Keratinocyte (primary cell): ENCODE data around the gene ARMH2. TPM values are rescaled to one million over a fixed set of nuclear protein-coding genes. Genes with fewer than 3 reads are reported as not detected.

Source experiments
- DNase-seq: peaks from one replicate; pipeline ENCODE4 v3.0.0-alpha.2; 2011; ENCODE audit warnings: low read depth, missing footprints, low spot score
- FAIRE-seq: peaks from 2 replicates; lab custom pipeline; 2011; peaks lifted over from hg19 to GRCh38; lab: Jason Lieb, UNC
- H2AFZ ChIP-seq: 2 replicates; pipeline ENCODE4 v1.6.0; 2012; ENCODE audit warnings: low read length, control low read depth, inconsistent platforms; ENCODE audit not compliant: control insufficient read depth
- H3K27ac ChIP-seq: 2 replicates; pipeline ENCODE4 v1.5.1; 2011; ENCODE audit warnings: low read length; ENCODE audit not compliant: control insufficient read depth, insufficient read depth
- H3K27me3 ChIP-seq: 3 replicates; pipeline ENCODE4 v1.6.0; 2011; ENCODE audit warnings: low read length; ENCODE audit not compliant: control insufficient read depth, insufficient read depth; ENCODE audit errors: extremely low read depth
- H3K36me3 ChIP-seq, 2 experiments: 2 replicates in 1 of 2; 3 replicates in 1 of 2; pipeline ENCODE4 v1.5.1; 2011; ENCODE audit warnings: low read length in 2 of 2, mild to moderate bottlenecking in 1 of 2; ENCODE audit not compliant: control insufficient read depth in 2 of 2, insufficient read depth in 2 of 2; ENCODE audit errors: extremely low read depth in 1 of 2
- H3K4me1 ChIP-seq: 3 replicates; pipeline ENCODE4 v1.5.1; 2011; ENCODE audit warnings: low read length; ENCODE audit not compliant: control insufficient read depth, insufficient read depth; ENCODE audit errors: extremely low read depth
- H3K4me2 ChIP-seq: 3 replicates; pipeline ENCODE4 v1.6.0; 2011; ENCODE audit warnings: low read depth, low read length; ENCODE audit not compliant: control insufficient read depth, insufficient read depth; ENCODE audit errors: extremely low read depth
- H3K4me3 ChIP-seq, 3 experiments: fragments of 200-600 bp in 1 of 3; sonication (generic) in 1 of 3; 2 replicates in 2 of 3; 3 replicates in 1 of 3; pipeline ENCODE4 v1.5.1; 2011 to 2016; ENCODE audit warnings: low read length in 3 of 3, mild to moderate bottlenecking in 3 of 3, control low read depth in 2 of 3, inconsistent platforms in 1 of 3, low read depth in 1 of 3, mixed read lengths in 1 of 3, mixed run types in 1 of 3, moderate library complexity in 1 of 3; ENCODE audit not compliant: control insufficient read depth in 2 of 3, insufficient read depth in 2 of 3; ENCODE audit errors: extremely low read depth in 1 of 3
- H3K79me2 ChIP-seq: 2 replicates; pipeline ENCODE4 v1.6.0; 2012; ENCODE audit warnings: low read length; ENCODE audit not compliant: control insufficient read depth, insufficient read depth
- H3K9ac ChIP-seq: 3 replicates; pipeline ENCODE4 v1.6.0; 2011; ENCODE audit warnings: low read length; ENCODE audit not compliant: control insufficient read depth, insufficient read depth; ENCODE audit errors: extremely low read depth
- H3K9me1 ChIP-seq: 3 replicates; pipeline ENCODE4 v1.6.0; 2011; ENCODE audit warnings: low read length; ENCODE audit not compliant: control insufficient read depth, insufficient read depth; ENCODE audit errors: extremely low read depth
- H3K9me3 ChIP-seq: 2 replicates; pipeline ENCODE4 v1.5.1; 2012; ENCODE audit warnings: low read depth, low read length; ENCODE audit not compliant: control insufficient read depth
- H4K20me1 ChIP-seq: 3 replicates; pipeline ENCODE4 v1.6.0; 2011; ENCODE audit warnings: low read length; ENCODE audit not compliant: control insufficient read depth, insufficient read depth; ENCODE audit errors: extremely low read depth
- EZH2 ChIP-seq: IDR thresholded peaks from one replicate; pipeline ENCODE4 v1.6.1; 2012; ENCODE audit warnings: inconsistent platforms, mild to moderate bottlenecking, low read length, moderate library complexity
- dilution Hi-C: fragments of 300-500 bp; cut with MboI; formaldehyde crosslinking; loops from one replicate; pipeline ENCODE4 v1.7.0; 2020; ENCODE audit warnings: low sequenced_read_pairs; ENCODE audit not compliant: extremely low pct_ligation_motif_present
- polyA plus RNA-seq, 5 experiments: library from polyadenylated mRNA; depleted of rRNA in 3 of 5; stranded (reverse) in 3 of 5; stranded (forward) in 1 of 5; unstranded in 1 of 5; fragments of >200 nt; gene quantifications; 1 replicate in 1 of 5; 2 replicates in 3 of 5; 3 replicates in 1 of 5; pipeline versions ENCODE4 v1.2.1 to v1.2.3, GENCODE V29; 2011 to 2012; ENCODE audit warnings: missing spikeins in 2 of 5, low read depth in 1 of 5, low replicate concordance in 1 of 5
- TF ChIP-seq, protein P1 (sequence below), 3 experiments: IDR thresholded peaks in 1 of 3; conservative IDR thresholded peaks in 1 of 3; optimal IDR thresholded peaks in 1 of 3; 2 replicates in 2 of 3; 3 replicates in 1 of 3; pipeline versions ENCODE3 to v1.5.1; 2011; ENCODE audit warnings: low read length in 3 of 3, mild to moderate bottlenecking in 3 of 3, moderate library complexity in 2 of 3, control low read depth in 1 of 3, inconsistent platforms in 1 of 3; ENCODE audit not compliant: insufficient read depth in 2 of 3; ENCODE audit errors: extremely low read depth in 1 of 3

Gene ARMH2
- polyA plus RNA-seq, 1 donor (not counting 4 experiments of a cell fraction or from before 2014, with no cell fraction given), result not detected

GRCh38 chr6:24838994-24839393 lies 40.3 kb upstream of the ARMH2 start:
- dilution Hi-C loops, result no loop called here
- TF ChIP-seq, protein P1, sequence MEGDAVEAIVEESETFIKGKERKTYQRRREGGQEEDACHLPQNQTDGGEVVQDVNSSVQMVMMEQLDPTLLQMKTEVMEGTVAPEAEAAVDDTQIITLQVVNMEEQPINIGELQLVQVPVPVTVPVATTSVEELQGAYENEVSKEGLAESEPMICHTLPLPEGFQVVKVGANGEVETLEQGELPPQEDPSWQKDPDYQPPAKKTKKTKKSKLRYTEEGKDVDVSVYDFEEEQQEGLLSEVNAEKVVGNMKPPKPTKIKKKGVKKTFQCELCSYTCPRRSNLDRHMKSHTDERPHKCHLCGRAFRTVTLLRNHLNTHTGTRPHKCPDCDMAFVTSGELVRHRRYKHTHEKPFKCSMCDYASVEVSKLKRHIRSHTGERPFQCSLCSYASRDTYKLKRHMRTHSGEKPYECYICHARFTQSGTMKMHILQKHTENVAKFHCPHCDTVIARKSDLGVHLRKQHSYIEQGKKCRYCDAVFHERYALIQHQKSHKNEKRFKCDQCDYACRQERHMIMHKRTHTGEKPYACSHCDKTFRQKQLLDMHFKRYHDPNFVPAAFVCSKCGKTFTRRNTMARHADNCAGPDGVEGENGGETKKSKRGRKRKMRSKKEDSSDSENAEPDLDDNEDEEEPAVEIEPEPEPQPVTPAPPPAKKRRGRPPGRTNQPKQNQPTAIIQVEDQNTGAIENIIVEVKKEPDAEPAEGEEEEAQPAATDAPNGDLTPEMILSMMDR (optimal IDR thresholded peaks at IDR 0.05 in 1 of 3, IDR thresholded peaks at IDR 0.05 in 1 of 3, conservative IDR thresholded peaks at IDR 0.05 in 1 of 3; ENCODE audit: extremely low read depth in 1 of 3, insufficient read depth in 2 of 3, low read length in 3 of 3), result no peak
- TF ChIP-seq EZH2, result no peak
- Histone ChIP-seq H3K9me3 (no peaks in the 10 kb centered on the region), H3K9me1 (no peaks in the 10 kb centered on the region), H3K4me2 (no peak overlapping the region), H3K36me3 (no peaks in the 10 kb centered on the region), H3K27ac (no peak overlapping the region), H3K79me2 (no peaks in the 10 kb centered on the region), H3K4me1 (no peaks in the 10 kb centered on the region), H3K27me3 (no peaks in the 10 kb centered on the region), H3K4me3 (no peak overlapping the region), H2AFZ (no peak overlapping the region), H3K9ac (no peak overlapping the region), H4K20me1 (no peaks in the 10 kb centered on the region)
- DNase-seq, result no peak
- no peak for FAIRE-seq

DNA sequence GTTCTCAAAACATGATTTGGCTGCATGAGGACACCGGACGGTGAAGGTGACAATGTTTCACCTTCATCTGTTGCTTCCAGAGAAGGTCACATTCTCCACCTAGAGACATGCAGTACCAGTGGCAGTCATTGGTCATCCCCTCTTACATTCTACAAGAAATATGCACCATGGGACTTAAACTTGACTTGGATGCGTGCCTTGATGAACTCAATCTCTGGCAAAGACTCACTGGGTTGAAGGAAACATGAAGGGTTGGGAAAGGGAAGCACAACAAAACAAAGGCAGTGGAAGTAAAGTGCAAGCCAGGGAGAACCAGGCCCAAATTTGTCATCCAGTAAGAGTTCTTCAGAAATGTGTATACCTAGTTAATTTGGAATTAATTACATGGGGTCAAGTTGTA lies 39.4 kb upstream of the ARMH2 start:
- H3K9me1 ChIP-seq, result no peaks in the 10 kb centered on the region
- H4K20me1 ChIP-seq, result no peaks in the 10 kb centered on the region
- no peaks in the 10 kb centered on the region for H3K27me3 ChIP-seq
- H3K4me3 ChIP-seq, result no peak overlapping the region
- H2AFZ ChIP-seq, result no peak overlapping the region
- DNase-seq (no peak), FAIRE-seq (no peak)
- no peaks in the 10 kb centered on the region for H3K9me3 ChIP-seq
- dilution Hi-C loops, result no loop called here
- H3K36me3 ChIP-seq, result no peaks in the 10 kb centered on the region
- no peaks in the 10 kb centered on the region for H3K4me1 ChIP-seq
- no peaks in the 10 kb centered on the region for H3K79me2 ChIP-seq
- H3K9ac ChIP-seq, result no peak overlapping the region
- TF ChIP-seq, protein P1 (optimal IDR thresholded peaks at IDR 0.05 in 1 of 3, IDR thresholded peaks at IDR 0.05 in 1 of 3, conservative IDR thresholded peaks at IDR 0.05 in 1 of 3; ENCODE audit: extremely low read depth in 1 of 3, insufficient read depth in 2 of 3, low read length in 3 of 3), result no peak
- TF ChIP-seq EZH2, result no peak
- H3K27ac ChIP-seq, result no peak overlapping the region
- H3K4me2 ChIP-seq, result no peak overlapping the region
